Activated CD4-positive, alpha-beta memory T cell treated with anti-CD3 and anti-CD28 coated beads for 36 hours (primary cell): ENCODE results near the gene FBXO21. TPM values are rescaled to one million over a fixed set of nuclear protein-coding genes. Genes with fewer than 3 reads are reported as not detected.
"Not testable (repeated sequence)": the region's sequence is repeated elsewhere in the genome, so short reads cannot be mapped to it uniquely, and the experiment has no call there.

Source experiments
- CTCF ChIA-PET: fragments of 350-600 bp; sonication (Branson Sonifier 250); formaldehyde crosslinking; loops from one replicate; lab custom pipeline; 2021; ENCODE audit warnings: antibody characterized with exemption, inconsistent platforms; lab: Charles Lee
- POLR2A ChIA-PET: fragments of 350-600 bp; sonication (Branson Sonifier 250); formaldehyde crosslinking; loops from one replicate; lab custom pipeline; 2021; ENCODE audit warnings: antibody characterized with exemption; lab: Charles Lee
- DNase-seq: peaks from one replicate; pipeline ENCODE4 v3.0.0-alpha.2; 2020
- H3K27ac Mint-ChIP-seq: one replicate; pipeline ENCODE4 v1.8.0; 2021; ENCODE audit warnings: mixed read lengths
- H3K27me3 Mint-ChIP-seq: one replicate; pipeline ENCODE4 v1.8.0; 2021; ENCODE audit warnings: mixed read lengths
- H3K36me3 Mint-ChIP-seq: one replicate; pipeline ENCODE4 v1.8.0; 2021; ENCODE audit warnings: mixed read lengths
- H3K4me1 Mint-ChIP-seq: one replicate; pipeline ENCODE4 v1.8.0; 2021; ENCODE audit warnings: low read depth, mixed read lengths
- H3K4me3 Mint-ChIP-seq: one replicate; pipeline ENCODE4 v1.8.0; 2021; ENCODE audit warnings: mild to moderate bottlenecking, mixed read lengths
- H3K9me3 Mint-ChIP-seq: one replicate; pipeline ENCODE4 v1.8.0; 2021; ENCODE audit warnings: mixed read lengths
- intact Hi-C: fragments of 100-400 bp; cut with micrococcal nuclease; formaldehyde crosslinking; loops from one replicate; pipeline ENCODE4 v1.15.1; 2023
- total RNA-seq, 2 experiments: library from RNA; stranded (reverse); gene quantifications; one replicate each; pipeline ENCODE4 v1.2.3, GENCODE V29; 2021

The FBXO21 gene
- total RNA-seq, 2 experiments from 2014 or later: 23.3 to 23.7 TPM

DNA sequence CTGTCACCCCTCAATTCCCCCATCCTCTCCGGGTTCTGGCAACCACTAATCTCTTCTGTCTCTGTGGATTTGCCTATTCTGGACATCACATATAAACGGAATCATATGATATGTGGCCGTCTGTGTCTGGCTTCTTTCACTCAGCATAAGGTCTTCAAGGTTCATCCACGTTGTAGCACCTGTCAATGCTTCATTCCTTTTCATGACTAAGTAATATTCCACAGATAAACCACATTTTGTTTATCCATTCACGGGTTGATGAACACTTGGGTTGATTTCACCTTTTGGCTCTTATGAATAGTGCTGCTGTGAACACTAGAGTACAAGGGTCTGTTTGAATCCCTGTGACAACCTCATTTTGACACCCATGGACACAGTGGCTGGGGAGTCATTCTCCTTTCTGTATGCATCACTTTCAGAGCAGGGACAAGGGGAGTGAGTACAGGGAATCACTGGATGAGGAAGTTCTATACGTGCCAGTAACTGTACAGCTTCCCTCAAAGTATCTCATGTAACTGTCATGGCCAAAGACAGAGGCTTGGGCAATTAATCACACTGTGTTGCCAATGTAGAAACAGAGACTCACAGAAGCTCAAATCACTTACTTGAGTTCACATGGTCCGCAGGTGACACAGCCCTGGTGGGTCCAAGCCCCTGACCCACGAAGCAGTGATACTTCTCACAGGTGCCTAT is 80.2 kb downstream of the FBXO21 start:
- POLR2A ChIA-PET: interaction anchor here (0.5 kb wide), 1 partner anchor 397 kb away, joined by 4 read pairs; no protein-coding TSS in a partner anchor
- peaks cover 5% of the 10 kb centered on the region for H3K27me3 Mint-ChIP-seq
- no peak for DNase-seq
- H3K36me3 Mint-ChIP-seq: no peaks in the 10 kb centered on the region
- no peak overlapping the region for H3K4me3 Mint-ChIP-seq
- no peak overlapping the region for H3K27ac Mint-ChIP-seq
- H3K4me1 Mint-ChIP-seq: peaks cover 12% of the 10 kb centered on the region
- CTCF ChIA-PET: interaction anchor here (1.1 kb wide), 1 partner anchor 10 kb away, joined by 3 read pairs; no protein-coding TSS in a partner anchor
- intact Hi-C loops: no loop called here
- peaks cover 4% of the 10 kb centered on the region for H3K9me3 Mint-ChIP-seq

DNA sequence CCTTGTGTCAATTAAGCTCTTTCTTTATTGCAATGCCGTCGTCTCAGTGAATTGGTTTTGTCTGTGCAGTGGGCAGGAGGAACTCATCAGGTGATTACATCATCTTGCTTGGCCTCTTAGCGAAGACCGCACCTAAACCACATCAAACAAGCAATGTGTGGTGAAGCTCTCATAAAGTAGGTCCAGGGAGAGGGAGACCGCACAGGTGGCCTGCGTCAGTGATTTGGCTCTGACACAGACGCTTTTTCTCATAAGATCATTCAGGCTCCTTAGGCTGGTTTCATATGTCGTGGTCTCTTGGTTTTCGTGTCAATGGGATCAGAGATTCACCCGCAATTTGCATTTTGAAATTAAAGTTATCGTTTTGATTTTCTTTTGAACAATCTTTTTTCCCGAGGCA is 84.4 kb downstream of the FBXO21 start:
- Mint-ChIP-seq H3K36me3 (no peaks in the 10 kb centered on the region), H3K4me3 (no peak overlapping the region), H3K27ac (peak overlapping the region; percentile 51), H3K4me1 (peaks cover 12% of the 10 kb centered on the region), H3K27me3 (peaks cover 7% of the 10 kb centered on the region), H3K9me3 (peaks cover 4% of the 10 kb centered on the region)
- POLR2A ChIA-PET: no interaction called here
- DNase-seq: peak; percentile 79
- CTCF ChIA-PET: no interaction called here
- intact Hi-C loops: no loop called here

DNA sequence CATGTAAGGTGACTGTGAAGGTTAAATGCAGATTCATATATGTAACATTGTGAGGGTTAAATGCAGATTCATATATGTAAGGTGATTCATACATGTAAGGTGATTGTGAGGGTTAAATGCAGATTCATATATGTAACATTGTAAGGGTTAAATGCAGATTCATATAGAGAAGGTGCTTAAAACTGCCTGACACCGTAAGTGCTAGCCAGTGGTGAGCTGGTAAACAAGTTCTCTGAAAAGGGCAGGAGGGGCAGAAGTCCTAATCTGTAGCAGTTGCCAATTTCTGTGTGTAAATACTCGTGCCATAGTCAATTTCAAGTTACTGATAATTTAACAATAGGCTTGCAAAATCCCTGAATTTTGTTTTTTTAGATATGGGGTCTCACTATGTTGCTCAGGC is 86.3 kb downstream of the FBXO21 start:
- DNase-seq, intact Hi-C loops, H3K9me3 Mint-ChIP-seq, H3K36me3 Mint-ChIP-seq, POLR2A ChIA-PET, H3K4me3 Mint-ChIP-seq, H3K27ac Mint-ChIP-seq: not testable (repeated sequence)
- peaks cover 10% of the 10 kb centered on the region for H3K27me3 Mint-ChIP-seq
- CTCF ChIA-PET: interaction anchor here (1.6 kb wide), 1 partner anchor 79 kb away, joined by 3 read pairs; no protein-coding TSS in a partner anchor
- peaks cover 15% of the 10 kb centered on the region for H3K4me1 Mint-ChIP-seq

DNA sequence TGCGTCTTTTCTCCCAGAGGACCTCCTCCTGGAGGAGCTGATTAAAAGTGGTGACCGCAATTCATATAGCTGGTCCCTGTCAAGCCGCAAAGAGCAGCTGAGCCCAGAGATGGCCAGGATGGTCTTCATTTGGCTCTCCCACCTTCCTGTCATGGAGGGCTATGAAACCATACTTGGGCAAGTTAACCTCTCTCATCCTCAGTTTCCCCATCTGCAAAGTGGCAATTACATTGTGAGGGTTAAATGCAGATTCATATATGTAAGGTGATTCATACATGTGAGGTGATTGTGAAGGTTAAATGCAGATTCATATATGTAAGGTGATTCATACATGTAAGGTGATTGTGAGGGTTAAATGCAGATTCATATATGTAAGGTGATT is 87.5 kb downstream of the FBXO21 start:
- no peak for DNase-seq
- Mint-ChIP-seq H3K4me1 (peaks cover 15% of the 10 kb centered on the region), H3K4me3 (no peak overlapping the region), H3K27me3 (peaks cover 14% of the 10 kb centered on the region), H3K36me3 (no peaks in the 10 kb centered on the region), H3K9me3 (no peaks in the 10 kb centered on the region), H3K27ac (no peak overlapping the region)
- ChIA-PET CTCF (interaction anchor here (0.9 kb wide), 1 partner anchor 18 kb away, joined by 3 read pairs; no protein-coding TSS in a partner anchor), POLR2A (no interaction called here)
- intact Hi-C loops: no loop called here

DNA sequence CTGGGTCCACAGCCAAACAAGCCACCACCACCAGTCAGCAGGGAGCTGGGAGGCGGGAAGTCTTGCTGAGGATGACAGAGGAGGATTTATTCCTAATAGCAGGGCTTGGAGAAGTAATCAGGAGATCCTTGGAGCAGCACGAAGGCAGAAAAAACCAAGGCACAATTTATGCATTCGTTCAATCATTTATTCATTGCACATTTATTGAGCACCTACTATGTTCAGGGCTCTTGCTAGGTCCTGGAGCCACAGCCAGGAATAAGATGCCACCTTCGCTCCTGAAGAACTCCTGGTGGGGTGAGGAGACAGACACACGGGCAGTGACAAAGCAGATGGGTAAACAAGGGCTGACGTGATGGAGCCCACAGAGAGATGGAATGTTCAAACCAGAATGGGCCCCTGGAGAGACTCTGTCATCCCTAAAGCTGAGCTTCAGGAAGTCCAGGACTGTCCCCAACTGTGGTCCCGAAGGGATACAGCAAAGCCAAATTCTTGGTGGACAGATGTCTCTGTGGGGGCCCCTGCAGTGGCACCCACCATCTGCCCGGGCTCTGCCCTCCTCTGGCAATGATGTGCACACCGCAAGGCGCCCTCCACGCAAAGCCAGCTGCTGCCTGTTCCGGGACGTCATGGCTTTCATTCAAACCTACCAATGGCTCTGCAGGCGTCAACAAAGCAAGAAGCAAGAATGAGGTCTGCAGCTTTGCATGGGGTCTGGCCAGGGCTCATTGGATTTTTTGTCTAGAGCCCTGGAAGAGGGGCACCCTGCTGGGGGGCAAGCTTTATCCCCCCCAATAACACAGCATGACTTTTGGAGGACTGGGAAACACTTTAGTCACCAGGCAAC is 88.1 kb downstream of the FBXO21 start:
- H3K9me3 Mint-ChIP-seq: no peaks in the 10 kb centered on the region
- no peak overlapping the region for H3K4me3 Mint-ChIP-seq
- H3K27ac Mint-ChIP-seq: no peak overlapping the region
- CTCF ChIA-PET: interaction anchor here (0.9 to 1.9 kb wide), 2 partner anchors 18 to 76 kb away, joined by 3 to 5 read pairs; no protein-coding TSS in a partner anchor
- intact Hi-C loops: no loop called here
- H3K4me1 Mint-ChIP-seq: peaks cover 15% of the 10 kb centered on the region
- no peaks in the 10 kb centered on the region for H3K36me3 Mint-ChIP-seq
- DNase-seq: no peak
- POLR2A ChIA-PET: no interaction called here
- peaks cover 17% of the 10 kb centered on the region for H3K27me3 Mint-ChIP-seq

DNA sequence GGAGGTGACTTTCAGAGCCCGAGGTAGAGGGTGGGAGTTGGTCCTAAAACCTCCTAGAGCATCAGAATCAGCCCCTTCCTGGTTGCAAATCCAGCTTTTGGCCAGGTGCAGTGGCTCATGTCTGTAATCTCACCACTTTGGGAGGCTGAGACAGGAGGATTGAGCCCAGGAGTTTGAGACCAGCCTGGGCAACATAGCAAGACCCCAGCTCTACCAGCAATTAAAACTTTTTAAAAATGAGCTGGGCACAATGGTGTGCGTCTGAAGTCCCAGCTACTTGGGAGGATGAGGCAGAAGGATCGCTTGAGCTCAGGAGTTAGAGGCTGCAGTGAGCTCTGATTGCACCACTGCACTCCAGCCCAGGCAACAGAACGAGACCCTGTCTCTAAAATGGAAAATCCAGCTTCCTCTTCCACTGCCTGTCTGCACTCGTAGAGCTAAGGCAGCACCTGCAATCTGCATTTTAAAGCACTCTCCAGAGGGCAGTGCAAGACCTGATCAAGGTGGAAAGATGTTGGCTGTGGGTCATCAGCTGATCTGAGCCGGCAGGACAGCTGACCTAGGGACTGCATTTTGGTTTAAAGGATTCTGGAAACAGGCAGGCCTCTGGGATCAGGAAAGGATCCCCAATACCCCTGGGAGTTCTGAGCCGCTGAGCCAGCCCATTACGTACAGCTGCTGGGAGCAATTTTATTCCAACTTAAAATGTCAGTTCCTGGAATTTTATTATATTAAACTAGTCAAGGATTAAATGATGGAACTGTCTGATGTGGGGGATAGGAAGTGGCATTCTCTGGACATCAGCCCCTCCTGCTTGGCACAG is 89.2 kb downstream of the FBXO21 start:
- Mint-ChIP-seq H3K4me1 (peaks cover 11% of the 10 kb centered on the region), H3K27me3 (peaks cover 24% of the 10 kb centered on the region), H3K27ac (no peak overlapping the region), H3K4me3 (no peak overlapping the region), H3K36me3 (no peaks in the 10 kb centered on the region), H3K9me3 (no peaks in the 10 kb centered on the region)
- intact Hi-C loops: no loop called here
- DNase-seq: no peak
- ChIA-PET CTCF (interaction anchor here (1.1 to 1.9 kb wide), 2 partner anchors 19 to 75 kb away, joined by 3 to 5 read pairs; no protein-coding TSS in a partner anchor), POLR2A (no interaction called here)

DNA sequence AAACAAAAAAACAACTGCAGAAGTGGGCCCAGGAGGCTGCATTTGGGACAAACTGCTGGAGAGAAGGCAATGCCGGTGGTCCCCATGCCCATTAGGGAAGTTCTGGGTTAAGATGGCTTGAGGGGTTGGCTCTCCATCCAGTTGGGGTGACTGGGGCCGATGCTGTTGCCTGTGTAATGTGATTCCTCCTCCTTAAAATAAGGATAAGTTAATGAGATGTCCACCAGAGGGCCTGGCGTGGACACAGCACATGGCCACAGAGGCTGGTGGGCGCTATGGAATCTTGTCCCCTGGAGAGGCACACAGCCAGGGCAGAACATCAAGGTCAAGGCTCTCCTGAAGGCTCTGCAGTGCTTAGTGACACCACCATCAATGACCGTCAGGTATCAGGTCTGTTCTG is 90.0 kb downstream of the FBXO21 start:
- intact Hi-C loops: no loop called here
- POLR2A ChIA-PET: no interaction called here
- Mint-ChIP-seq H3K4me1 (peaks cover 4% of the 10 kb centered on the region), H3K4me3 (no peak overlapping the region), H3K36me3 (no peaks in the 10 kb centered on the region), H3K9me3 (no peaks in the 10 kb centered on the region), H3K27me3 (peaks cover 20% of the 10 kb centered on the region), H3K27ac (no peak overlapping the region)
- CTCF ChIA-PET: interaction anchor here (1.1 to 1.7 kb wide), 2 partner anchors 19 to 20 kb away, joined by 3 to 7 read pairs; no protein-coding TSS in a partner anchor
- DNase-seq: no peak

DNA sequence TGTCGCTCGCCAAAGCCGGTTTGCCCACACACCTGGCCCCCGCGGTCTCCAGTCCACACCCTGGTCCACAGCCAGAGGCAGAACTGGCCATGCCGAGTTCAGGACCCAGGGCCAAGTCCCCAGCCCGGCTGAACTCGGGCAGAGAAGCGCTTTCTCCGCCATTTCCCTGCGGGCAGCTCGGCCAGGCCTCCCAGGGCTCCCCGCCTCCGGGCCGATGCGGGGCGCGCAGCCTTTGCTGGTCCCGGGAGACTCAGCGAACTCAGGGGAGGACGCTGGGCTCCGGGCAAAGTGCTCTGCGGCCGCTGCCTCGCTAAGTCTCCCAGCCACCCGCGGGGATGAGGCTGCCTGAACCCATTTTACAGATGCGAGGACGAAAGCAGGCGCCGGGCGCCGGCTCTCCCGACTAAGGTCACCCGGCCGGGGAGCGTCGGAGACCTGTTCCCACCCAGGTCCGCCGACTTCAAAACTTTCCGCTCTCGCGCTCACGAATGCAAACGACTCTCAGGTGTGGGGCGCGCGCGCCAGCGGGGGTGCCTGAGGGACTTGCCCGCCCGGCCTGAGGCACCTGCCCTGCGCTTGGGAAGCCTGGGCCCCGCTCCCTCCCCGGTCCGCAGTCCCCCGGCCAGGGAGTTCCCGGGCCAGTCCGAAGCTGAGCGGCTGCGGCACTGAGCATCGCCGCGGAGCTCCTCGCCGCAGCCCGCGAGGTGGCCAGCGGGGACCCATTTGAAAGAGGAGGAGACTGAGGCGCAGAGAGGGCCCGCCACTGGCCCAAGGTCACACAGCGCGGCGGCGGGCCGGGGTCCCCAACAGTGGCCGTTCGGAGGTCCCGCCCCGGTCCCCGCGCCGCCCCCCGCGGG is 91.7 kb downstream of the FBXO21 start:
- DNase-seq: peak; percentile 51
- H3K4me3 Mint-ChIP-seq: peak overlapping the region; percentile 70
- POLR2A ChIA-PET: interaction anchor here (1.3 kb wide), 1 partner anchor 36 kb away, joined by 4 read pairs; no protein-coding TSS in a partner anchor
- H3K9me3 Mint-ChIP-seq: no peaks in the 10 kb centered on the region
- intact Hi-C loops: loop anchor here (2.0 kb wide), 1 partner anchor 36 kb away; no protein-coding TSS in a partner anchor
- H3K36me3 Mint-ChIP-seq: no peaks in the 10 kb centered on the region
- H3K27ac Mint-ChIP-seq: no peak overlapping the region
- CTCF ChIA-PET: interaction anchor here (0.6 to 1.7 kb wide), 4 partner anchors 13 to 22 kb away, joined by 3 to 7 read pairs (median 3); no protein-coding TSS in a partner anchor
- peaks cover 3% of the 10 kb centered on the region for H3K4me1 Mint-ChIP-seq
- H3K27me3 Mint-ChIP-seq: peaks cover 20% of the 10 kb centered on the region

DNA sequence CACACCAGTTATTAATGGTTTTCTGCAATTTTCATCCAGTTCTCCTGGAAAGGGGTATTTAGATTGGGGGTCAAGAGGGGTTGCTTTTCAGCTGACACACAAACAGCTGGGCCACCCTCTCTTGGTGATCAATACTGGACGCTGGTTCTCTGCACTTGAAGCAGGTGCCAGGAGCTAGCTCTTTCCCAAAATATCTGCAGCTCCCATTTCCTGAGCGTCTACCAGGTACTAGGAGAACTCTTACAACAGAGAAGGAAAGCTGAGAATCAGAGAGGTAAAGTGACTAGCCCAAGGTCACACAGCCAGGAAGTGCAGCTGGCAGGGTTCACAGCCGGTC is 92.3 kb downstream of the FBXO21 start:
- no peak for DNase-seq
- peak overlapping the region; percentile 70 for H3K4me3 Mint-ChIP-seq
- POLR2A ChIA-PET: interaction anchor here (1.3 kb wide), 1 partner anchor 35 kb away, joined by 4 read pairs; no protein-coding TSS in a partner anchor
- peaks cover 20% of the 10 kb centered on the region for H3K27me3 Mint-ChIP-seq
- peaks cover 3% of the 10 kb centered on the region for H3K4me1 Mint-ChIP-seq
- CTCF ChIA-PET: interaction anchor here (0.6 to 1.3 kb wide), 3 partner anchors 14 to 22 kb away, joined by 3 read pairs; no protein-coding TSS in a partner anchor
- H3K9me3 Mint-ChIP-seq: no peaks in the 10 kb centered on the region
- intact Hi-C loops: loop anchor here (2.0 kb wide), 1 partner anchor 37 kb away; no protein-coding TSS in a partner anchor
- H3K36me3 Mint-ChIP-seq: no peaks in the 10 kb centered on the region
- no peak overlapping the region for H3K27ac Mint-ChIP-seq

DNA sequence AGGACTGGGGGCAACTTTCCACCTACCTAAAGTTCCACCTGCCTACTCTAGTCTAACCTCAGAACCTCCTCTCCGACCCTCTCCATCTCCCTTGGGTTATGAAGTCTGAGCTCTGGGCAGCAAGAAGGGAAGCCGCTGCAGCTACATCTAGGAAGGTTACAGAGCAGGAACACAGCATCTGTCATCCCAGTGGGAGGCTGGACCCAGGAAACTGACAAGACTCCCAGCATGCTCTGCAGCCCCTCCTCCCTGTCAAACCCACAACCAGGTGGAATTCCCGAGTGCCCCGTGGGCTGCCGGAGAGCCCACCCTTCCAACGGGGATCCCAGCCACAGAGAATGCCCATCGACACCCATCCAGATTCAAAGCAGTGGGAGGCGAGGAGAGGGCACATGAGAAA is 93.1 kb downstream of the FBXO21 start:
- intact Hi-C loops: no loop called here
- Mint-ChIP-seq H3K27ac (no peak overlapping the region), H3K4me3 (no peak overlapping the region), H3K27me3 (peaks cover 20% of the 10 kb centered on the region), H3K9me3 (no peaks in the 10 kb centered on the region), H3K4me1 (peaks cover 3% of the 10 kb centered on the region), H3K36me3 (no peaks in the 10 kb centered on the region)
- POLR2A ChIA-PET: no interaction called here
- no peak for DNase-seq
- CTCF ChIA-PET: no interaction called here
